ENCODE measurements around the gene ZNF549. TPM values are rescaled to one million over a fixed set of nuclear protein-coding genes. Genes with fewer than 3 reads are reported as not detected.

Gene ZNF549
- total and polyA plus RNA-seq, 4 donors: 0.66 to 4.5 (median 1.5) TPM

DNA sequence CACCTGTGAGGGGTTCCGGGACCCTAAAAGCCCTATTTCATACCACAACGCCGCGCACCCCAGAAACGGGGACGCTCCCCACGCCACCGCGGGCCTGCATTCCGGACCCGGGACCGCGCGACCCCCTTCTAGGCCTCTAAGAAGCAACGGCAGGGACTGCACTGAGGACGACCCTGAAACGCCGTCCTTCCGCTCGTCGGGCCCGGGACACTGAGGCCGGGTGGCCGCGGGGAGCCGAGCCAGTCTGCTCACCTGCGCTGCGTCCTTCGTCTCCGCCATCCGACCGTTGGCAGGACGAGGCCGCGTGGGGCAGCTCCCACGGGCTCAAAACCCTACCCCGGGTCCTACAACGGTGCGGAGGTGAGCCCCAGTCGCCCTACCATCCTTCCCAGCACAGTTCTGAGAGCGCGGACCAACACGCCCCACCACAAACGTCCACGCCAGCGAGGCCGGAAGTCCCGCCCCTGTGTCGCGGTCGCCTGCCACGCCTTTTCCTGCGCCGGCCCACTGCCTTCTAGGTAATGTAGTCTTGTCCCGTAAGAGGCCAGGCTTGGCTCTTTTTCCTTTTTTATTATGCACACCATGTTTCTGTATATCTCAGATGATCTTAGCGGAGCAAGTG, 32.4 kb downstream of the ZNF549 start, which contains the start of gene ZNF550:
Gene ZNF550 (minus strand): TSS at position 460 of the 622 bp plus-strand sequence. CDS start 181 bp downstream, at position 279.
- TF ChIP-seq GABPA (IDR thresholded peaks at IDR 0.05 in 1 of 2, conservative IDR thresholded peaks at IDR 0.05 in 1 of 2) (peak; percentile 85 to 98), TAF1 (conservative IDR thresholded peaks at IDR 0.05) (no peak), RAD21 (IDR thresholded peaks at IDR 0.05) (peak in 1 of 2 donors; percentile 44), YY1 (IDR thresholded peaks at IDR 0.05) (peak; percentile 74), FOXA1 (IDR thresholded peaks at IDR 0.05) (no peak)
- TF ChIP-seq, protein P1, sequence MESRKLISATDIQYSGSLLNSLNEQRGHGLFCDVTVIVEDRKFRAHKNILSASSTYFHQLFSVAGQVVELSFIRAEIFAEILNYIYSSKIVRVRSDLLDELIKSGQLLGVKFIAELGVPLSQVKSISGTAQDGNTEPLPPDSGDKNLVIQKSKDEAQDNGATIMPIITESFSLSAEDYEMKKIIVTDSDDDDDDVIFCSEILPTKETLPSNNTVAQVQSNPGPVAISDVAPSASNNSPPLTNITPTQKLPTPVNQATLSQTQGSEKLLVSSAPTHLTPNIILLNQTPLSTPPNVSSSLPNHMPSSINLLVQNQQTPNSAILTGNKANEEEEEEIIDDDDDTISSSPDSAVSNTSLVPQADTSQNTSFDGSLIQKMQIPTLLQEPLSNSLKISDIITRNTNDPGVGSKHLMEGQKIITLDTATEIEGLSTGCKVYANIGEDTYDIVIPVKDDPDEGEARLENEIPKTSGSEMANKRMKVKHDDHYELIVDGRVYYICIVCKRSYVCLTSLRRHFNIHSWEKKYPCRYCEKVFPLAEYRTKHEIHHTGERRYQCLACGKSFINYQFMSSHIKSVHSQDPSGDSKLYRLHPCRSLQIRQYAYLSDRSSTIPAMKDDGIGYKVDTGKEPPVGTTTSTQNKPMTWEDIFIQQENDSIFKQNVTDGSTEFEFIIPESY (IDR thresholded peaks at IDR 0.05): peak; percentile 49
- TF ChIP-seq, protein P2, sequence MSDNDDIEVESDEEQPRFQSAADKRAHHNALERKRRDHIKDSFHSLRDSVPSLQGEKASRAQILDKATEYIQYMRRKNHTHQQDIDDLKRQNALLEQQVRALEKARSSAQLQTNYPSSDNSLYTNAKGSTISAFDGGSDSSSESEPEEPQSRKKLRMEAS (IDR thresholded peaks at IDR 0.05): peak; percentile 57
- TF ChIP-seq, protein P3, sequence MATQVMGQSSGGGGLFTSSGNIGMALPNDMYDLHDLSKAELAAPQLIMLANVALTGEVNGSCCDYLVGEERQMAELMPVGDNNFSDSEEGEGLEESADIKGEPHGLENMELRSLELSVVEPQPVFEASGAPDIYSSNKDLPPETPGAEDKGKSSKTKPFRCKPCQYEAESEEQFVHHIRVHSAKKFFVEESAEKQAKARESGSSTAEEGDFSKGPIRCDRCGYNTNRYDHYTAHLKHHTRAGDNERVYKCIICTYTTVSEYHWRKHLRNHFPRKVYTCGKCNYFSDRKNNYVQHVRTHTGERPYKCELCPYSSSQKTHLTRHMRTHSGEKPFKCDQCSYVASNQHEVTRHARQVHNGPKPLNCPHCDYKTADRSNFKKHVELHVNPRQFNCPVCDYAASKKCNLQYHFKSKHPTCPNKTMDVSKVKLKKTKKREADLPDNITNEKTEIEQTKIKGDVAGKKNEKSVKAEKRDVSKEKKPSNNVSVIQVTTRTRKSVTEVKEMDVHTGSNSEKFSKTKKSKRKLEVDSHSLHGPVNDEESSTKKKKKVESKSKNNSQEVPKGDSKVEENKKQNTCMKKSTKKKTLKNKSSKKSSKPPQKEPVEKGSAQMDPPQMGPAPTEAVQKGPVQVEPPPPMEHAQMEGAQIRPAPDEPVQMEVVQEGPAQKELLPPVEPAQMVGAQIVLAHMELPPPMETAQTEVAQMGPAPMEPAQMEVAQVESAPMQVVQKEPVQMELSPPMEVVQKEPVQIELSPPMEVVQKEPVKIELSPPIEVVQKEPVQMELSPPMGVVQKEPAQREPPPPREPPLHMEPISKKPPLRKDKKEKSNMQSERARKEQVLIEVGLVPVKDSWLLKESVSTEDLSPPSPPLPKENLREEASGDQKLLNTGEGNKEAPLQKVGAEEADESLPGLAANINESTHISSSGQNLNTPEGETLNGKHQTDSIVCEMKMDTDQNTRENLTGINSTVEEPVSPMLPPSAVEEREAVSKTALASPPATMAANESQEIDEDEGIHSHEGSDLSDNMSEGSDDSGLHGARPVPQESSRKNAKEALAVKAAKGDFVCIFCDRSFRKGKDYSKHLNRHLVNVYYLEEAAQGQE (IDR thresholded peaks at IDR 0.05): peak; percentile 16
- under 1% methylated on average over 56 of the region's 56 CpGs for WGBS
- peak within 1 kb of the TSS in 1 of 2 donors; percentile 67 for H3K27ac ChIP-seq (ENCODE audit: low read depth in 1 of 2, low read length in 2 of 2)
- peak within 1 kb of the TSS in 1 of 2 donors; percentile 86 for H3K9ac ChIP-seq (ENCODE audit: low read depth in 1 of 2, low read length in 2 of 2)
- H3K36me3 ChIP-seq (ENCODE audit: control insufficient read depth in 4 of 4, insufficient read depth in 3 of 4, low read depth in 1 of 4, low read length in 3 of 4): peaks cover 5 to 20% (median 19%) of the 10 kb centered on the region in 4 donors
- peaks cover 0 to 19% (median 11%) of the 10 kb centered on the region in 4 donors for H3K4me1 ChIP-seq (ENCODE audit: control insufficient read depth in 4 of 4, insufficient read depth in 4 of 4, low read length in 3 of 4)
- H3K27me3 ChIP-seq (ENCODE audit: control insufficient read depth in 4 of 4, insufficient read depth in 4 of 4, low read length in 3 of 4): no peaks in the 10 kb centered on the region
- H3K4me3 ChIP-seq (ENCODE audit: low read depth in 1 of 3, low read length in 3 of 3): peak within 1 kb of the TSS; percentile 70 to 91 (median 72)
- peak; percentile 92 for DNase-seq (ENCODE audit: low spot score)
- H3K9me3 ChIP-seq (ENCODE audit: control insufficient read depth in 4 of 4, low read length in 3 of 4): peaks cover 20 to 54% (median 29%) of the 10 kb centered on the region in 4 donors

DNA sequence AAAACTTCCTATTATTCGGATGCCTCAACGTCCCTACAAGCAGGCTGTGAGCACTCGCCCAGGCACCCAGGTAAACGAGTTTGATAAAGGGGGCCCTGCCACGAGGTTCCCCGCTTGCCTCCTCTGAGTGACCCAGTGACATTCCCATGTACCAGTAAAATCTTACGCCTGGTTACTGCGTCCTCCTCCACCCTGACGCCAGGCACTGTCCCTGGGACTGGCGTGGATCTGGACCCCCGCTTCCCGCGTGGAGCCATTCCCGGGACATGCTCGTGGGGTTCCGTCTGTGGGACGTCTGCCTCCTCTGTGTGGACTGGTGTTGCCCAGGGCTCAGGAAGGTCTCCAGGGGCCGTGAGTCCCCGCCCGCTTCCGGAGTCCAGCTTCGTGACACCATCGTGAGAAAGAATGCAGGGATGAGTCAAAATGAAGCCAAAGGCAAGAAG, 32.9 kb downstream of the ZNF549 start:
- TF ChIP-seq HNF4A (conservative IDR thresholded peaks at IDR 0.05) (no peak), FOXA2 (IDR thresholded peaks at IDR 0.05) (no peak), RXRA (IDR thresholded peaks at IDR 0.05) (no peak), FOXA1 (IDR thresholded peaks at IDR 0.05) (no peak), RAD21 (IDR thresholded peaks at IDR 0.05) (no peak), GABPA (IDR thresholded peaks at IDR 0.05 in 1 of 2, conservative IDR thresholded peaks at IDR 0.05 in 1 of 2) (no peak), TAF1 (conservative IDR thresholded peaks at IDR 0.05) (no peak), EGR1 (IDR thresholded peaks at IDR 0.05; ENCODE audit: low read depth in 2 of 2) (no peak)
- TF ChIP-seq, protein P1 (IDR thresholded peaks at IDR 0.05): no peak
- TF ChIP-seq, protein P2 (IDR thresholded peaks at IDR 0.05): no peak
- TF ChIP-seq, protein P3 (IDR thresholded peaks at IDR 0.05): no peak
- TF ChIP-seq, protein P4, sequence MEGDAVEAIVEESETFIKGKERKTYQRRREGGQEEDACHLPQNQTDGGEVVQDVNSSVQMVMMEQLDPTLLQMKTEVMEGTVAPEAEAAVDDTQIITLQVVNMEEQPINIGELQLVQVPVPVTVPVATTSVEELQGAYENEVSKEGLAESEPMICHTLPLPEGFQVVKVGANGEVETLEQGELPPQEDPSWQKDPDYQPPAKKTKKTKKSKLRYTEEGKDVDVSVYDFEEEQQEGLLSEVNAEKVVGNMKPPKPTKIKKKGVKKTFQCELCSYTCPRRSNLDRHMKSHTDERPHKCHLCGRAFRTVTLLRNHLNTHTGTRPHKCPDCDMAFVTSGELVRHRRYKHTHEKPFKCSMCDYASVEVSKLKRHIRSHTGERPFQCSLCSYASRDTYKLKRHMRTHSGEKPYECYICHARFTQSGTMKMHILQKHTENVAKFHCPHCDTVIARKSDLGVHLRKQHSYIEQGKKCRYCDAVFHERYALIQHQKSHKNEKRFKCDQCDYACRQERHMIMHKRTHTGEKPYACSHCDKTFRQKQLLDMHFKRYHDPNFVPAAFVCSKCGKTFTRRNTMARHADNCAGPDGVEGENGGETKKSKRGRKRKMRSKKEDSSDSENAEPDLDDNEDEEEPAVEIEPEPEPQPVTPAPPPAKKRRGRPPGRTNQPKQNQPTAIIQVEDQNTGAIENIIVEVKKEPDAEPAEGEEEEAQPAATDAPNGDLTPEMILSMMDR (IDR thresholded peaks at IDR 0.05; ENCODE audit: low read depth, low read length, missing input control): no peak
- TF ChIP-seq, protein P5, sequence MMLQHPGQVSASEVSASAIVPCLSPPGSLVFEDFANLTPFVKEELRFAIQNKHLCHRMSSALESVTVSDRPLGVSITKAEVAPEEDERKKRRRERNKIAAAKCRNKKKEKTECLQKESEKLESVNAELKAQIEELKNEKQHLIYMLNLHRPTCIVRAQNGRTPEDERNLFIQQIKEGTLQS (IDR thresholded peaks at IDR 0.05): no peak
- Histone ChIP-seq H3K27me3 (ENCODE audit: control insufficient read depth in 4 of 4, insufficient read depth in 4 of 4, low read length in 3 of 4) (no peaks in the 10 kb centered on the region), H3K9me3 (ENCODE audit: control insufficient read depth in 4 of 4, low read length in 3 of 4) (peaks cover 18 to 55% (median 32%) of the 10 kb centered on the region in 4 donors), H3K9ac (ENCODE audit: low read depth in 1 of 2, low read length in 2 of 2) (peak overlapping the region in 1 of 2 donors; percentile 86), H3K36me3 (ENCODE audit: control insufficient read depth in 4 of 4, insufficient read depth in 3 of 4, low read depth in 1 of 4, low read length in 3 of 4) (peaks cover 5 to 15% (median 13%) of the 10 kb centered on the region in 4 donors), H3K4me3 (ENCODE audit: low read depth in 1 of 3, low read length in 3 of 3) (peak overlapping the region; percentile 70 to 91 (median 72)), H3K27ac (ENCODE audit: low read depth in 1 of 2, low read length in 2 of 2) (no peak overlapping the region), H3K4me1 (ENCODE audit: control insufficient read depth in 4 of 4, insufficient read depth in 4 of 4, low read length in 3 of 4) (peaks cover 0 to 19% (median 11%) of the 10 kb centered on the region in 4 donors)
- no peak for DNase-seq (ENCODE audit: low spot score)
- WGBS: 19% methylated on average over 23 of the region's 23 CpGs
